NK-92 (cell line): ENCODE data around the gene SOX6.

Experiments
- DNase-seq: peaks from one replicate; lab custom pipeline; 2025; ENCODE audit not compliant: unreplicated experiment; lab: John Stamatoyannopoulos, UW

Gene SOX6

DNA sequence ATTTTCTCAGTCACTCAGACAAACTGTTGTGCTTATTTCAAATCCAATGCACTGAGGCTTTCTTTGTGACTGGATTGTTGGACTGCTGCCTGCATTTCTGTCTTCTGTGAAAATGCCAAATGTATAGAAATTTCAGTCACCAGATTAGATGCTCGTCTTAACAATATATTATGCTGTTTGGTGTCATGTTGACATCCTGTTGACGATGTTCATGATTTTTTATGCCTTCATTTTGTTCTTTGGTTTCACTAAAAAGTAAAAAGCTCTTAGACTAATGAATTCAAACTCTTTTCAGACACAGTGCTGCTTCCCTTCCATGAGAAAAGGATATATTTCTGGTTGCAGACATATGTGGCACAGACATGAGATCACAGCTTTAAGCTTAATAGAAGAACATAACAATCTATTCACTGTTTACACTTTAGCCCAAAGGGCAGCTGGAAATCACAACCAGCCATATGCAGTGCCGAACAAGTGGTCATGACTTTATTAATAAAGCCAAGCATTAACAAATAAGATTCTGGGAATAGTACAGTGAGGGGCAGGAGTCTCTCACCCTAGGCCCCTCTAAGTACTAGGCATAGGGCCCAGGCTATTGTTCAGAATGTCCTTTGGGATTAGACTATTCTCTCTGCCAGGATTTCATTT lies 9.4 kb upstream of the SOX6 start:
- DNase-seq: no peak

GRCh38 chr11:16364254-16364653 lies 7.9 kb upstream of the SOX6 start:
- no peak for DNase-seq

DNA sequence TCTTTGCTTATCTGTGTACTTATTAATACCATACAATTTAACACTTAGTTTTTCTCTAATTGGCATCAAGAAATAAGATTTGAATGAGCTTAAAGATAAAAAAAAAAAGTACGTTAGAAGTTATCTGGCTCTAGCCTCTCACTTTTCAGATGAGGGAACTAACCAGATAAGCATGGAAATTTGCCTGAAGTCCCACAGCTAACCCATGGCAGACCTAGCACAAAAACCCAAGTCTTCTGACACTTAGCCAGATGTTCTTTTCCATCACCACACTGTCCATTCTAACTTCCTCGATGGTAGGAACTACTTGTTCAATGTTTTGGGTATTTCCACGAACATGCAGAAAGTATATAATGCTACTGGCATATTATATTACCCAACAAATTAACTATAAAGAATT lies 7.4 kb upstream of the SOX6 start:
- no peak for DNase-seq

GRCh38 chr11:16361108-16361865 lies 4.9 kb upstream of the SOX6 start:
- no peak for DNase-seq

- no peak for DNase-seq
Measured at GRCh38 chr11:16359369-16359768, 3.0 kb upstream of the SOX6 start.

DNA sequence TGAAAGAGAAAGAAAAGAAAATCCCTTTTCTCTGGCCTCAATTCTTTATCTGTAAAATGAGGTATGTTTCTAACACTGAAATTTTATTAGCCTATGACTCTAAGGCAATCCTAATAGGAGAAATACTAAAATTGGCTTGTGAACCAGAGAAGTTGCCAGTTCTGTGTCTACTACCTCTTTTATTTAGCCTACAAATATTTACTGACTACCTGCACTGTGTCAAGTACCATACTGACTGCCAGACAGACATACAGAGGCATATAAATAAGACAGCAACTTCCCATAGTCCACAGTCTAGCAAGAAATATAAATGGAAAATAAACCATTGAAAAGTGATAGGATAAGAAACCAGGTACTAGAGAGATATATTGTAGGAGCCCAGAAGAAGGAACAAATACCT lies 2.4 kb upstream of the SOX6 start:
- DNase-seq: no peak

GRCh38 chr11:16357775-16358174 lies 1.4 kb upstream of the SOX6 start:
- no peak for DNase-seq

DNA sequence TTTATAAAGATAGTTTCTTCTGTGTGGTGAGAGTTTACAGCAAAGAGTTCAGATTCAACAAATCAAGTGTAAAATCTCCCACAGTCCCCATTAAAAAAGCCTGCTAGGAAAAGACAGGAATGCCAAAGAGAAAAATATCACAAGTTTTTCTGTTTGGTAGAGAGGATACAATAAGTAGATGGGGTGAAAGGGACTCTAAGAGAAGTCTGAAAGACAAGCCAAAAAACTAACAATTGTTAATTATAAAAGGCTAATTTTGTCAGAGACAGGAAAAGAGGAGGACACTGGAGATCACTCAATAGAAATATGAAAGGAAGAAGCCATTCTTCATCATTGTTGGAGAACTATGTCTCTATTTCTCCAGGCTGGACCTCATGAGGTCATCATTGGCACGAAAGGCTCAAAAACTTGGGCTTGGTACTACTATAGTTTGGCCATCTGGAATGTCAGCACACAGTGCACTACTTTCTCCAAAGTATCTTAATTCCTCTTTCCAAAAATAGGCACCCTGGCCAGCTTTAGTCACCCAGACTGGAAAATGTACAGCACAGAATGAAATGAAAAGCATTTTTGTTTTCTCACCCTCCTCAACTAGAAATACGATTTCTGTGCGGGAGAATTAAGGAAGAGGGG lies 531 bp upstream of the SOX6 start:
- DNase-seq: no peak

DNA sequence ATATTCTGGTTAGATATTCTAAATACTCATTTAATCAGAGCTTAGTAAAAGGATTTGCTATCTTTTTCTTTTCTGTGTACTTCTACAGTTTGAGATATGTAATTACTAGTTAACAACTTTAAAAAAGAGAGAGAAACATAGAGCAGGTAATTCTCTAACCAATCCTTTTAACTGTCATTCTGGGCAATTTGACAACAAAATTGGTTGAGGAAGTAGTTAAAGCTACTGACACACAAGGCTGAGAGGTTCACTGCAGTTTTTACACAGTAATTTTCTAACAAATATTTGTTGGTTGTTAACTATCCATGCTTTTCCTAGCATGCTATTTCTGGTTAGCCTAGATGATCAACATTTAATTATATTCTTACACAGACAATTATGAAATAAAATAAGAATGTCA lies 3.6 kb downstream of the SOX6 start:
- DNase-seq: no peak

- no peak for DNase-seq
Measured at GRCh38 chr11:16350125-16350524, 6.2 kb downstream of the SOX6 start.

- DNase-seq: no peak
Measured at GRCh38 chr11:16347928-16348685, 8.2 kb downstream of the SOX6 start.

GRCh38 chr11:16346975-16347374 lies 9.4 kb downstream of the SOX6 start:
- DNase-seq: no peak

- DNase-seq: no peak
Measured at GRCh38 chr11:16341853-16342252, 14.5 kb downstream of the SOX6 start.

DNA sequence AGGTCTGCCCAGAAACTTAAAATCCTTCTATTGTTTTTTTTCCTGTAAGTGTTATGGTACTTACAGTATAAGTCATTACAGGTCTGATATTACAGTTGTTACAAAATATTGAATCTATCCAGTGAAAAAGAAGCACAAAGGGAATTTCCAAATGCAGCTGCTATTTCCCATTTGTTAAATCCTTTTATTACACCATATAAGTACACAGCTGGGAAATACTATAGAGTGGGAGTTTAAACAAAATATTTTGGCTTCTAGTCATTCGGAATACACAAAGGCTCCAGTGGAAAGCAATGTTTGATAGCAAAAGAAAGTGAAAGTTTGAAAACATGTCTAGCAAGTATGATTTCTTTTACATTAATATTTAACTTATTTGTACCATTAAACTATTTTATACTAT lies 18.0 kb downstream of the SOX6 start:
- DNase-seq: no peak

GRCh38 chr11:16337421-16338213 lies 18.7 kb downstream of the SOX6 start:
- no peak for DNase-seq

- no peak for DNase-seq
Measured at GRCh38 chr11:16336721-16337120, 19.6 kb downstream of the SOX6 start.

GRCh38 chr11:16336204-16336603 lies 20.1 kb downstream of the SOX6 start:
- no peak for DNase-seq

- DNase-seq: no peak
Measured at GRCh38 chr11:16335236-16335962, 20.9 kb downstream of the SOX6 start.

- no peak for DNase-seq
Measured at GRCh38 chr11:16326679-16327297, 29.6 kb downstream of the SOX6 start.

DNA sequence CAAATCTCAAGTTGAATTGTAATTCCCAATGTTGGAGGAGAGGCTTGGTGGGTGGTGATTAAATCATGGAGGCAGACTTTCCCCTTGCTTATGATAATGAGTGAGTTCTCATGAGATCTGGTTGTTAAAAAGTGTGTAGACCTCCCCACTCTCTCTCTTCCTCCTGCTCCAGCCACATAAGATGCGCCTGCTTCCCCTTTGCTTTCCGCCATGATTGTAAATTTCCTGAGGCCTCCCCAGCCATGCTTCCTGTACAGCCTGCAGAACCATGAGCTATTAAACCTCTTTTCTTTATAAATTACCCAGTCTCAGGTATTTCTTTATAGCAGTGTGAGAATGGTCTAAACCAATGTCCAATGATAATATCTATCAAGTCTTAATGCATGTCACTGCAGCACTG lies 34.2 kb downstream of the SOX6 start:
- DNase-seq: no peak
